HFFc6 (cell line): ENCODE data around the gene P2RY13. TPM values are rescaled to one million over a fixed set of nuclear protein-coding genes. Genes with fewer than 3 reads are reported as not detected.

Experiments
- DNase-seq: peaks from one replicate; pipeline ENCODE4 v3.0.0-alpha.2; 2018
- H3K27ac Mint-ChIP-seq: 2 replicates; pipeline ENCODE4 v1.8.0; 2020; ENCODE audit warnings: mild to moderate bottlenecking, mixed read lengths
- H3K27me3 Mint-ChIP-seq: 2 replicates; pipeline ENCODE4 v1.8.0; 2021; ENCODE audit warnings: mild to moderate bottlenecking, moderate library complexity, mixed read lengths; ENCODE audit not compliant: insufficient read depth
- H3K36me3 Mint-ChIP-seq: 2 replicates; pipeline ENCODE4 v1.8.0; 2021; ENCODE audit warnings: low read depth, mixed read lengths
- H3K4me1 Mint-ChIP-seq: 2 replicates; pipeline ENCODE4 v1.8.0; 2020; ENCODE audit warnings: low read depth, mixed read lengths
- H3K4me3 Mint-ChIP-seq: 2 replicates; pipeline ENCODE4 v1.8.0; 2020; ENCODE audit warnings: mild to moderate bottlenecking, moderate library complexity, mixed read lengths
- H3K9me3 Mint-ChIP-seq: 2 replicates; pipeline ENCODE4 v1.8.0; 2020; ENCODE audit warnings: mild to moderate bottlenecking, mixed read lengths
- total RNA-seq, 6 experiments: library from RNA; stranded (reverse); fragmentation: NEBNext Ultra II Directional; extraction: Animal tissue kit (Norgen Biotek cat#: 25700); gene quantifications; 2 replicates in 1 of 6; 3 replicates in 5 of 6; pipeline ENCODE4 v1.2.3, GENCODE V29; 2021
- TF ChIP-seq, protein P1 (sequence below): fragments of 200-600 bp; sonication (generic); IDR thresholded peaks from 2 replicates; pipeline ENCODE4 v1.5.0; 2021; ENCODE audit warnings: antibody characterized with exemption, mild to moderate bottlenecking

The P2RY13 gene
- total RNA-seq, 6 experiments from 2014 or later, result not detected

GRCh38 chr3:151300539-151300938 lies 28.8 kb downstream of the P2RY13 start:
- peaks cover 46% of the 10 kb centered on the region for H3K4me1 Mint-ChIP-seq
- TF ChIP-seq, protein P1, sequence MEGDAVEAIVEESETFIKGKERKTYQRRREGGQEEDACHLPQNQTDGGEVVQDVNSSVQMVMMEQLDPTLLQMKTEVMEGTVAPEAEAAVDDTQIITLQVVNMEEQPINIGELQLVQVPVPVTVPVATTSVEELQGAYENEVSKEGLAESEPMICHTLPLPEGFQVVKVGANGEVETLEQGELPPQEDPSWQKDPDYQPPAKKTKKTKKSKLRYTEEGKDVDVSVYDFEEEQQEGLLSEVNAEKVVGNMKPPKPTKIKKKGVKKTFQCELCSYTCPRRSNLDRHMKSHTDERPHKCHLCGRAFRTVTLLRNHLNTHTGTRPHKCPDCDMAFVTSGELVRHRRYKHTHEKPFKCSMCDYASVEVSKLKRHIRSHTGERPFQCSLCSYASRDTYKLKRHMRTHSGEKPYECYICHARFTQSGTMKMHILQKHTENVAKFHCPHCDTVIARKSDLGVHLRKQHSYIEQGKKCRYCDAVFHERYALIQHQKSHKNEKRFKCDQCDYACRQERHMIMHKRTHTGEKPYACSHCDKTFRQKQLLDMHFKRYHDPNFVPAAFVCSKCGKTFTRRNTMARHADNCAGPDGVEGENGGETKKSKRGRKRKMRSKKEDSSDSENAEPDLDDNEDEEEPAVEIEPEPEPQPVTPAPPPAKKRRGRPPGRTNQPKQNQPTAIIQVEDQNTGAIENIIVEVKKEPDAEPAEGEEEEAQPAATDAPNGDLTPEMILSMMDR, result no peak
- no peak for DNase-seq
- H3K4me3 Mint-ChIP-seq, result no peak overlapping the region
- H3K27me3 Mint-ChIP-seq, result peaks cover 11% of the 10 kb centered on the region
- H3K9me3 Mint-ChIP-seq, result no peaks in the 10 kb centered on the region
- no peak overlapping the region for H3K27ac Mint-ChIP-seq
- H3K36me3 Mint-ChIP-seq, result 0 out of 2 replicates have a peak, but pooled peaks cover 4% of the 10 kb centered on the region

DNA sequence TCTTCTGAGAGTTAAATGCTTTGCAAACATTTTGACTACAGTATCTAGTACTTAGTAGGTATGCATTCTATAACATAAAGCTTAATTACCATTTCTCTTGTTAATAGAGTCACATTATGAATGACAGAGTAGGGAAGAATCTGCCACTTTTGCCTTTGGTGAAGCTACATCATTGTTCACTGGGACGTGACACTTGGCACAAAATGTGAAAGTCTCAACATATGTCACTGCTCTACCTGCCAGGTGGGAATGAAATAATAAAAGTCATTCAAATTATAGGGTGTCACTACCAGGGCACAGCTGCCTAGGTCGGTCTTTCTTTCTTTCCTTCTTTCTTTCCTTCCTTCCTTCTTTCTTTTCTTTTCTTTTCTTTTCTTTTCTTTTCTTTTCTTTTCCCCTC lies 30.3 kb downstream of the P2RY13 start:
- H3K27ac Mint-ChIP-seq, result no peak overlapping the region
- H3K4me3 Mint-ChIP-seq, result no peak overlapping the region

DNA sequence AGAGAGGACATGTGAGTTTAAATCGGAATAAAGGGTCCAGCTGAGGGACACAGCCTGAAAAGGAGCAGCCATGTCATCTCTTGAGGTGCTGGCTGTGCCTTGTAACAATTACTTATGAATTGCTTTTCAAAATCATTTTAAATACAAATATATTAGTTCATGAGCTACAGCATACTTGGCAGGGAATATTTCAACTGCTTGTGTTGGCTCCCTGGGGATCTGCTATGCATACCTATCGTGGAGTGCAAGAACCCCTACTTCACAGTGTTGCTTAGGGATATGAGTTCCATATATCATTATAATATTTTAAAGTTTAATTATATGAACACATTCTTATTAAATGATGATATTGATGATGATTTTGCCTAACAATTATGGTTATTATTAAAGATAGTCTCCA lies 31.9 kb downstream of the P2RY13 start:
- TF ChIP-seq, protein P1, result no peak
- peaks cover 20% of the 10 kb centered on the region for H3K4me1 Mint-ChIP-seq
- H3K27me3 Mint-ChIP-seq, result peaks cover 7% of the 10 kb centered on the region
- no peak overlapping the region for H3K4me3 Mint-ChIP-seq
- no peaks in the 10 kb centered on the region for H3K9me3 Mint-ChIP-seq
- H3K27ac Mint-ChIP-seq, result no peak overlapping the region
- DNase-seq, result no peak
- no peaks in the 10 kb centered on the region for H3K36me3 Mint-ChIP-seq

More for the DNA sequence above, 30.3 kb downstream of the P2RY13 start:
- Mint-ChIP-seq H3K27me3 (peaks cover 7% of the 10 kb centered on the region), H3K36me3 (0 out of 2 replicates have a peak, but pooled peaks cover 4% of the 10 kb centered on the region), H3K4me1 (peaks cover 32% of the 10 kb centered on the region), H3K9me3 (no peaks in the 10 kb centered on the region)
- TF ChIP-seq, protein P1, result no peak
- DNase-seq, result no peak

DNA sequence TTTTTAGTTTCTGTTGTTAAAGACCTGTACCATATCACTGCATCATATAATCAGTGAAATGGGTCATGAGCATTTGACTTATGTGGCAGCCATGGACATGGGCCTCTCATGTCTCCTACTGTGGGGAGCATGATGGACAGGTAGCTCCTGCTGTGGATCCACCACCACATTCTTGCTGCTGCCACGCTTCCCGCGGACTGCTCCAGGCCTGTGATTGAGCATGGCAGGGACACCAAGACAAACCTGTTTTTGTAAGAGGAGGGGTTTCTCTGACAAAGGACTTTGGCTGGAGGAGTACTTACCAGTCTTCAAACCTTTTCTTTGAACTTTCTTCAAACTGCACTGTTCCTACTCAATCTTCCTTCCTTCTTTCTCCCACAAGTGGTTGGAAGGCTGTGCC lies 33.1 kb downstream of the P2RY13 start:
- no peak overlapping the region for H3K27ac Mint-ChIP-seq
- H3K36me3 Mint-ChIP-seq, result no peaks in the 10 kb centered on the region
- DNase-seq, result no peak
- TF ChIP-seq, protein P1, result no peak
- no peak overlapping the region for H3K4me3 Mint-ChIP-seq
- peaks cover 4% of the 10 kb centered on the region for H3K27me3 Mint-ChIP-seq
- peaks cover 8% of the 10 kb centered on the region for H3K4me1 Mint-ChIP-seq
- H3K9me3 Mint-ChIP-seq, result no peaks in the 10 kb centered on the region

DNA sequence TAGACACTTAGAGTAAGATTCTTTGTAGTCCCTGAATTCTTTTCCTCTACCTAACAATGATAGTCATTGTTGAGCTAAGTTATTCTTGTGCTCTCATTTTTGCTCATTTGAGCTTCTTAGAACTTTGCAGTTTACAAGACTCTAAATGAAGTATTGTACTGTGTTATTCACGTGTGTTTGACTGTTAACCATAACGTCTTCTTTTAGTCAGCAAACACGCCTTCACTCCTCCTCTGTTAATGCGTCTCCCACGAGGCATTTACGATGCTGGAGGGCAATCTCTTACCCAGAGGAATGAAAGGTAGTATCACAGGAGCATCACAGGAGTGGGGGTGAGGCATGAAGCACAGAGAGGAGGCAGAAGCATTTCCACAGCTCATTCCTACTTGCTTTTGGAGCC lies 36.2 kb downstream of the P2RY13 start:
- Mint-ChIP-seq H3K36me3 (no peaks in the 10 kb centered on the region), H3K4me3 (no peak overlapping the region), H3K9me3 (no peaks in the 10 kb centered on the region), H3K4me1 (peaks cover 9% of the 10 kb centered on the region; the same call in 1 of the 2 replicates), H3K27me3 (peaks cover 4% of the 10 kb centered on the region), H3K27ac (no peak overlapping the region)
- TF ChIP-seq, protein P1, result no peak
- no peak for DNase-seq

- peak; percentile 36 for DNase-seq
- TF ChIP-seq, protein P1, result peak; percentile 83
- Mint-ChIP-seq H3K9me3 (no peaks in the 10 kb centered on the region), H3K27me3 (peaks cover 6% of the 10 kb centered on the region; the same call in 1 of the 2 replicates), H3K27ac (no peak overlapping the region), H3K4me3 (no peak overlapping the region), H3K36me3 (no peaks in the 10 kb centered on the region), H3K4me1 (peaks cover 9% of the 10 kb centered on the region; the same call in 1 of the 2 replicates)
These were observed 38.7 kb downstream of the P2RY13 start for GRCh38 chr3:151290673-151291072.
